ENCODE data around the gene ZC3H12C.
"Not testable (repeated sequence)": the region's sequence is repeated elsewhere in the genome, so short reads cannot be mapped to it uniquely, and the experiment has no call there.

Gene ZC3H12C

DNA sequence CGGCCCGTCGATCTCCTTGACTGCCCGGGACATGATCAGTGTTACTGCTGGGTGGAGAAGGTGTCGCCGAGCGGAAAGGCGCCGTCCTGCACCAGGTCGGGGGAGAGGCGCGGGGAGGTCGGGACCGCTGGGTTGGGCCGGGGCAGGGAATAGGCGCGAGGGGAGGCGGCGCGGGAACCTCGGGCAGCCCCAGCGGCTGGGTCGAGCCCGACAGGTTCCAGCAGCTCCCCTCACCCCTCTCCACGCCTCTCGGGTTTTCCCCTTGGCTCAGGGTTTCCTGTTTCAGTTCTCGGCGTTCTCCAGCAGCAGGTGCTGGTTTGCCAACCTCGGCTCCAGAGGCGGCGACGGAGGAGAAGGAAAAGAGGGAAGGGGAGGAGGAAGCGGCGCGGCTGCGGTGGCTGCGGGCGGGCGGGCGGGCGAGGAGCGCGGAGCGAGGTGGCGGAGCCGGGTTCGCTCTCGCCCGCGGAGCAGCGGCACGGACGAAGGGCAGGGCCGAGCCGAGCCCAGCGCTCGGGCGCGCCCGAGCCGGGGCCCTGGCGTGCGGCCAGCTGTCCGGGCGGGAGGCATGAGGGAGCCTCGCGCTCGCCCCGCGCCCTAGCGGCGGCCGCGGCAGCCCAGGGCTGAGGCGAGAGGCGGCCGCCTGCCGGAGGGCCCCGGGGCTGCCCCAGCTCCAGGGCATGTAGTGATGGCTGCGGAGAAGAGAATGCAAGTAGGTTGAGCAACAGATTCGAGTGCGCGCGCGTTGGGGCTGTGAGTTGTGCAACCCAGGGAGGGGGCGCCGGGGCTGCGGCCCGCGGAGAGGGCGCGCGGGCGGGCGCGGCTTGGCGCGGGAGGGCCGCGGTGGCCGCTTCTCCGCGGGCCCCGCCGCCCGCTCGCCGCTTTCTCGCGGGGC lies at the start of gene ZC3H12C:
Gene ZC3H12C (plus strand): TSS at position 878 of the 892 bp plus-strand sequence. CDS start 20 bp downstream, outside the sequence.
- DNase-seq (ENCODE audit: low spot score), result peak; percentile 97

DNA sequence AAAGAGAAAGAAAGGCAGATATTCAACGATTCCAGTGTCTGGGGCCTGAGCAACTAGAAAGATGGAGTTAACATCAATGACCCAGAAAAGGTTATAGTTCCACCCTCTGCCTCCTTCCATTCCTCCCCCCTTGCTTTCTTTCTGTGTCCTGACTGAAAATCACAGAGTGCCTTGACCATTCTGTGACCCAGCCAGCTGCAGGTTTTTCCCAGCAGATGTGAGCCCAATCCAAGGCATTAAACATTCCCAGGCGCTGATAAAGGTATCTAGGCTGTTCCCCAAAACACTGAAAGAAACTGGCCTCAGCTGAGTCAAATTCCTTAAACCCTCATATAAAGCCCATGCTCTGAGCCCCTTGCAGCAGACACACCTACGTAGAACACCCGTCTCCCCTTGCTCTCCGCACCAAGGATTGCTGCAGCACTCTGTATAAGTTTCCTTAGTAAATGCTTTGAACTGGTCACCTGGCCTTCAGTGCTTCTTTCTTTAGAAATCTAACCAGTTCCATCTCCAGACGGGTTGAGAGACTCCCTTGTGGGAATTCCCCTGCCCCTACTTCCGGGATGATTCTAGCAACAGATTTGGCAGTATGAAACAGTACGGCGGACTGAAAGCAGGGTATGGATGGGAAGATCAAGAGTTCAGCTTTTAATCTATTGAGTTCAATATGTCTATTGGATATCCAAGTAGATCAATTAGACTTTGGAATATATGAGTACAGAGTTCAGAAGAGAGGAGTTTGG lies 48.8 kb upstream of the ZC3H12C start:
- no peak for DNase-seq (ENCODE audit: low spot score)

DNA sequence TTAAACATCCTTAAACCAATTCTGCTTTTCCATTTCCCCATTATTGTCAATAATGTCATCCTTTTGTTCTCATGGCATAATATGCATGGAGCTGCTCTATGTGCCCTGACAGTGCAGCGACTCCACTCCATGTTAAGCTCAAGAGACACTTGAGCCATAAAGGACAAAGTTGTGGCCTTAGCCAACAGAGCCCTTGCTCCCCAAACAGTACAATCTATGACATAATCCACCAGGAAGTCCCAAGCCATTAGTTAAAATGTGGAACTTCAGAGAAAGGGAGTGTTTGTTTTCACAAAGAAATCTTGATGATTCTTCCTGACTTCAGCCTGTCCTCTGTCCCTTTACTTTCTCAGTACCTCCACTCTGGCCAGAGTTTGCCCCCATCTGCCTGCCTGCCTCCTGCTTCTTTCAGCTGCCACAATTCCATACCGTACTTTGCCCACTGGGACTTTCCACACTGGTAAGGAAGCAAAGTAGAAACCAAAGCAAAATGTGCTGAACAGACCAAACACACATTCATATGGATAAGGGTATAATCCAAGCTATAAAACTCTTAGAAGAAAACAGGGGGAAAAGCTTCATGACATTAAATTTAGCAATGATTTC lies 46.3 kb upstream of the ZC3H12C start:
- no peak for DNase-seq (ENCODE audit: low spot score)

DNA sequence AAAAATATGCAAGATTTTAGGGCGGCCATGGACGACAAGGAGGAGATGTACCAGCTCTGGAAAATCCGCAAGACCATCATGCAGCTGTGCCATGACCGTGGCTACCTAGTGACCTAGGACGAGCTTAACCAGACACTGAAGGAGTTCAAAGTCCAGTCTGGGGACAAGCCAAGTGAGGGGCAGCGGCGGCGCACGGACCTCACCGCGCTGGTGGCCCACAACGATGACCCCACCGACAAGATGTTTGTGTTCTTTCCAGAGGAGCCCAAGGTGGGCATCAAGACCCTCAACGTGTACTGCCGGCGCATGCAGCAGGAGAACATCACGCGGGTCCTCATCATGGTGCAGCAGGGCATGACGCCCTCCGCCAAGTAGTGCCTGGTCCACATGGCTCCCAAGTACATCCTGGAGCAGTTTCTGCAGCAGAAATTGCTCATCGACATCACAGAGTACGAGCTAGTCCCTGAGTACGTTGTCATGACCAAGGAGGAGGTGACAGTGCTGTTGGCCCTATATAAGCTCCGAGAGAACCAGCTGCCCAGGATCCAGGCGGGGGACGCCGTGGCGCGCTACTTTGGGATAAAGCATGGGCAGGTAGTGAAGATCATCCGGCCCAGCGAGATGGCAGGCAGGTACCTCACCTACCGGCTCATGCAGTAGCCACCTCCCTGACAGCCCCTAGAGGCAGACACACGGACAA lies 43.5 kb upstream of the ZC3H12C start:
- DNase-seq (ENCODE audit: low spot score), result no peak

- DNase-seq (ENCODE audit: low spot score), result no peak
These were observed 43.0 kb upstream of the ZC3H12C start for GRCh38 chr11:110050201-110050506.

GRCh38 chr11:110053848-110054414 lies 39.3 kb upstream of the ZC3H12C start:
- DNase-seq (ENCODE audit: low spot score), result no peak

- no peak for DNase-seq (ENCODE audit: low spot score)
These were observed 36.2 kb upstream of the ZC3H12C start for GRCh38 chr11:110056956-110057355.

GRCh38 chr11:110059706-110060463 lies 33.3 kb upstream of the ZC3H12C start:
- DNase-seq (ENCODE audit: low spot score), result peak; percentile 9

- DNase-seq (ENCODE audit: low spot score), result no peak
These were observed 31.9 kb upstream of the ZC3H12C start for GRCh38 chr11:110061296-110061695.

- no peak for DNase-seq (ENCODE audit: low spot score)
These were observed 30.9 kb upstream of the ZC3H12C start for GRCh38 chr11:110062247-110062646.

- no peak for DNase-seq (ENCODE audit: low spot score)
These were observed 28.0 kb upstream of the ZC3H12C start for GRCh38 chr11:110065189-110065588.

GRCh38 chr11:110068001-110068400 lies 25.2 kb upstream of the ZC3H12C start:
- not testable (repeated sequence) for DNase-seq (ENCODE audit: low spot score)

- DNase-seq (ENCODE audit: low spot score), result peak; percentile 83
These were observed 23.9 kb upstream of the ZC3H12C start for GRCh38 chr11:110069158-110069737.

DNA sequence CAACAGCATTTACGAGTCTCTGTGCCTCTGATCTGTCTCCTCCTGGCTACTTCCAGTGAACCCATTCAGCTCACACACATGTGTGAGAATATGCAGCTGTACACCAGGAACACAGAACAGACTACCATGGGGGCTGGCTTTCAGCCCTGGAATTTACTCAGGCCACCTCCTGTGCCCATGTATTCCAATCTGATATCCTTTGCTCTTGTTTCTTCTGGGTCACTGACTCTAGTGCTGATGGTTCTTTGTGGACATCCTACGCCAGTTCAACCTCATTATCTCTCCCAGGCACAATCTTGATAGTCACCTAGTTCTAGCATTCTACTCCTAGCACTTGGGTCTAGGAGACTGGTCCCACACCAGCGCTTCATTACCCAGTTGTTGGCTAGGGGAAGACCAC lies 23.0 kb upstream of the ZC3H12C start:
- no peak for DNase-seq (ENCODE audit: low spot score)

GRCh38 chr11:110071197-110071596 lies 22.0 kb upstream of the ZC3H12C start:
- DNase-seq (ENCODE audit: low spot score), result peak; percentile 67

GRCh38 chr11:110072930-110073329 lies 20.3 kb upstream of the ZC3H12C start:
- no peak for DNase-seq (ENCODE audit: low spot score)

- DNase-seq (ENCODE audit: low spot score), result no peak
These were observed 18.7 kb upstream of the ZC3H12C start for GRCh38 chr11:110074499-110074898.

GRCh38 chr11:110075105-110075846 lies 17.9 kb upstream of the ZC3H12C start:
- DNase-seq (ENCODE audit: low spot score), result no peak

DNA sequence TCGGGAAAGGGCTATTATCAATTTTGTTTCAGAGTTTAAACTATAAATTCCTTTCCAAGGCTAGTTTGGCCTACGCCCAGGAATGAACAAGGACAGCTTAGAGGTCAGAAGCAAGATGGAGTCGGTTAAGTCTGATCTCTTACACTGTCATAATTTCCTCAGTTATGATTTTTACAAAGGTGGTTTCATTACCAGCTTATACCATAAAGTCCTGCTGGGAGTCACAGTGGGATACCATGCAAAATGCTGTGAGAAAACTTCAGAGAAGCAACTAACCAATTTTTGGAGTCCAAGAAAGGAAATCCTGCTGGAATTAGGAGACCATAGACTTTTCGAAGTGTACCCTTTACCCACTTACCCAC lies 17.4 kb upstream of the ZC3H12C start:
- no peak for DNase-seq (ENCODE audit: low spot score)

DNA sequence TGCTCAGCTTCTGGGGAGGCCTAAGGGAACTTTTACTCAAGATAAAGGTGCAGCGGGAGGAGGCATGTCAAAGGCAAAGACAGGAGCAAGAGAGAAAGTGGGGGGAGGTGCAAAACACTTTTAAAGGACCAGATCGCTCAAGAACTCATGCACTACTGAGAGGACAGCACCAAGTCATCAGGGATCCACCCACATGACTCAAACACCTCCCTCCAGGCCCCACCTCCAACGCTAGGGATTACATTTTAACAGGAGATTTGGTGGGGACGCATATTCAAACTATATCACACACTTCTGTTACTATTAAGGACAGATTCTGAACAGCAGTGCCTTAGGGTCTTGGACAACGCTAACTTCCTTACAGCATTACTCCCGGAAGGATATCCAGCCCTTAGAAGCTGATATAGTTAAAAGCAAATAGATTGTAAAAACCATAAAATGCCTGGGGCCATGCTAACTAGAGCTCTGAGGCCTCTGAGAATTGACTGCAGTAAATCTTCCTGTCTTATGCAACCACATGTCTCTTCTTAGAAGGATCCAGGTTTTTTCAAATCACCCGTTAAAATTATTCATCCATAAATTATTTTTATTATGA lies 16.7 kb upstream of the ZC3H12C start:
- DNase-seq (ENCODE audit: low spot score), result peak; percentile 69
